IMR-90 (cell line): ENCODE results near the gene NHP2. TPM values are rescaled to one million over a fixed set of nuclear protein-coding genes. Genes with fewer than 3 reads are reported as not detected.

Experiments
- ATAC-seq: fragments of 200-7000 bp; cut with Tn5 transposase; 2 replicates; pipeline ENCODE4 v1.9.1; 2020; ENCODE audit warnings: low read depth, mild to moderate bottlenecking, moderate library complexity
- BruUV-seq: library from RNA; stranded (reverse); fragments of 400-500 nt; replicated peaks from 2 replicates; lab custom pipeline; 2021; lab: Mats Ljungman, UMichigan
- CTCF ChIA-PET: fragments of 300-600 bp; formaldehyde crosslinking; extraction: SDS; loops from one replicate; lab custom pipeline; 2021; ENCODE audit warnings: antibody characterized with exemption; lab: Yijun Ruan, JAX
- POLR2A ChIA-PET: fragments of 300-600 bp; sonication (Branson Sonifier 250); formaldehyde crosslinking; loops from one replicate; lab custom pipeline; 2022; ENCODE audit warnings: antibody characterized with exemption; ENCODE audit not compliant: unreplicated experiment; lab: Charles Lee
- DNase-seq: peaks from one replicate; pipeline ENCODE4 v3.0.0; 2013
- H2AFZ ChIP-seq: replicated peaks from 2 replicates; pipeline ENCODE3; 2013; ENCODE audit warnings: low read length, mild to moderate bottlenecking; ENCODE audit not compliant: poor library complexity
- H2AK5ac ChIP-seq: 2 replicates; pipeline ENCODE4 v1.6.1; 2013; ENCODE audit warnings: low read depth, low read length, inconsistent platforms
- H2AK9ac ChIP-seq: replicated peaks from 2 replicates; pipeline ENCODE3; 2013; ENCODE audit warnings: mild to moderate bottlenecking, low read depth, low read length, moderate library complexity; ENCODE audit not compliant: poor library complexity
- H2BK120ac ChIP-seq: 2 replicates; pipeline ENCODE4 v1.6.1; 2013; ENCODE audit warnings: low read depth, low read length, inconsistent platforms
- H2BK15ac ChIP-seq: 3 replicates; pipeline ENCODE4 v1.6.1; 2013; ENCODE audit warnings: low read depth, low read length, inconsistent platforms
- H2BK20ac ChIP-seq: 2 replicates; pipeline ENCODE4 v1.6.1; 2013; ENCODE audit warnings: low read depth, mild to moderate bottlenecking, inconsistent platforms, low read length, moderate library complexity
- H2BK5ac ChIP-seq: 2 replicates; pipeline ENCODE4 v1.6.1; 2013; ENCODE audit warnings: mild to moderate bottlenecking, low read depth, low read length, inconsistent platforms; ENCODE audit not compliant: poor library complexity, severe bottlenecking
- H3K14ac ChIP-seq: replicated peaks from 2 replicates; pipeline ENCODE4 v1.6.1; 2013; ENCODE audit warnings: low read depth, low read length, inconsistent platforms
- H3K18ac ChIP-seq: 2 replicates; pipeline ENCODE4 v1.6.1; 2013; ENCODE audit warnings: low read depth, low read length, control low read depth
- H3K23ac ChIP-seq: 2 replicates; pipeline ENCODE4 v1.6.1; 2013; ENCODE audit warnings: low read depth, low read length, inconsistent platforms
- H3K27ac ChIP-seq: 2 replicates; pipeline ENCODE4 v1.5.1; 2013; ENCODE audit warnings: mild to moderate bottlenecking, control low read depth, low read length; ENCODE audit not compliant: insufficient read depth
- H3K27me3 ChIP-seq: 2 replicates; pipeline ENCODE4 v1.6.1; 2013; ENCODE audit warnings: low read length; ENCODE audit not compliant: control insufficient read depth, insufficient read depth
- H3K36me3 ChIP-seq: 2 replicates; pipeline ENCODE4 v1.6.1; 2013; ENCODE audit warnings: low read length, mixed read lengths; ENCODE audit not compliant: control insufficient read depth, insufficient read depth
- H3K4ac ChIP-seq: 2 replicates; pipeline ENCODE4 v1.6.1; 2013; ENCODE audit warnings: low read depth, low read length, inconsistent platforms
- H3K4me1 ChIP-seq: 2 replicates; pipeline ENCODE4 v1.6.1; 2013; ENCODE audit warnings: low read length, mixed read lengths; ENCODE audit not compliant: control insufficient read depth, insufficient read depth
- H3K4me2 ChIP-seq: 2 replicates; pipeline ENCODE4 v1.6.1; 2013; ENCODE audit warnings: low read depth, mild to moderate bottlenecking, control low read depth, low read length, moderate library complexity
- H3K4me3 ChIP-seq: 2 replicates; pipeline ENCODE4 v1.5.1; 2013; ENCODE audit warnings: low read depth, mild to moderate bottlenecking, control low read depth, low read length, moderate library complexity; ENCODE audit not compliant: insufficient read depth
- H3K56ac ChIP-seq: 2 replicates; pipeline ENCODE4 v1.6.1; 2013; ENCODE audit warnings: low read length, inconsistent platforms; ENCODE audit not compliant: insufficient read depth; ENCODE audit errors: extremely low read depth
- H3K79me1 ChIP-seq, 2 experiments: 2 replicates each; pipeline ENCODE4 v1.6.1; 2013; ENCODE audit warnings: low read length in 2 of 2, inconsistent platforms in 1 of 2, low read depth in 1 of 2
- H3K9ac ChIP-seq: 2 replicates; pipeline ENCODE4 v1.6.1; 2013; ENCODE audit warnings: low read depth, low read length, control low read depth
- H3K9me1 ChIP-seq: 2 replicates; pipeline ENCODE4 v1.6.1; 2013; ENCODE audit warnings: low read length, inconsistent platforms; ENCODE audit not compliant: insufficient read depth
- H3K9me3 ChIP-seq: 2 replicates; pipeline ENCODE4 v1.6.1; 2013; ENCODE audit warnings: low read length; ENCODE audit not compliant: control insufficient read depth, insufficient read depth
- H4K20me1 ChIP-seq: 2 replicates; pipeline ENCODE4 v1.6.1; 2013; ENCODE audit warnings: low read length, inconsistent platforms; ENCODE audit not compliant: insufficient read depth
- H4K5ac ChIP-seq: 2 replicates; pipeline ENCODE4 v1.6.1; 2013; ENCODE audit warnings: mild to moderate bottlenecking, low read depth, low read length, control low read depth
- H4K8ac ChIP-seq, 2 experiments: 2 replicates each; pipeline ENCODE4 v1.6.1; 2013; ENCODE audit warnings: low read depth in 2 of 2, low read length in 2 of 2, control low read depth in 1 of 2, inconsistent platforms in 1 of 2
- H4K91ac ChIP-seq: 2 replicates; pipeline ENCODE4 v1.6.1; 2013; ENCODE audit warnings: low read depth, low read length, inconsistent platforms; ENCODE audit not compliant: insufficient read depth
- CHD1 ChIP-seq: IDR thresholded peaks from 2 replicates; pipeline ENCODE4 v1.6.1; 2012; ENCODE audit warnings: low read depth, low read length, improper control_type of control experiment
- CTCF ChIP-seq: conservative IDR thresholded peaks from 2 replicates; pipeline ENCODE4 v1.5.1; 2012; ENCODE audit warnings: mild to moderate bottlenecking, low read depth, low read length, improper control_type of control experiment
- FOS ChIP-seq: fragments of 150-350 bp; IDR thresholded peaks from 2 replicates; pipeline ENCODE4 v1.6.1; 2016; ENCODE audit warnings: low read depth, low read length
- NFE2L2 ChIP-seq: fragments of 150-350 bp; IDR thresholded peaks from 2 replicates; pipeline ENCODE4 v1.6.1; 2016; ENCODE audit warnings: low read depth, mild to moderate bottlenecking, low read length
- POLR2A ChIP-seq: IDR thresholded peaks from 2 replicates; pipeline ENCODE4 v1.6.1; 2012; ENCODE audit warnings: mild to moderate bottlenecking, low read depth, low read length
- RCOR1 ChIP-seq: IDR thresholded peaks from 2 replicates; pipeline ENCODE4 v1.6.1; 2012; ENCODE audit warnings: mild to moderate bottlenecking, low read length, improper control_type of control experiment; ENCODE audit not compliant: insufficient replicate concordance
- RFX5 ChIP-seq: IDR thresholded peaks from 2 replicates; pipeline ENCODE4 v1.8.0; 2012; ENCODE audit warnings: low read depth, mild to moderate bottlenecking, low read length, moderate library complexity
- WGBS, 2 experiments: methylation state at CpG; one replicate each; pipeline versions ENCODE4 v1.1.5 to v1.1.7; 2013; ENCODE audit warnings: missing lambda C conversion rate in 2 of 2; ENCODE audit not compliant: insufficient read length in 1 of 2; ENCODE audit errors: extremely low coverage in 2 of 2; 5-methylcytosine and 5-hydroxymethylcytosine counted together
- dilution Hi-C: fragments of 300-500 bp; cut with HindIII; formaldehyde crosslinking; loops from one replicate; pipeline ENCODE4 v1.14.3; 2018; ENCODE audit warnings: low sequenced_read_pairs; ENCODE audit not compliant: unreplicated experiment
- in situ Hi-C: fragments of 300-500 bp; cut with MboI; formaldehyde crosslinking; loops from 3 replicates; pipeline ENCODE4 v1.14.3; 2019; ENCODE audit warnings: low sequenced_read_pairs, inconsistent platforms, mixed read lengths
- intact Hi-C: fragments of 100-400 bp; cut with micrococcal nuclease; formaldehyde crosslinking; loops from 2 replicates; pipeline ENCODE4 v1.10.0; 2022
- polyA plus RNA-seq, 3 experiments: library from polyadenylated mRNA; depleted of rRNA; stranded (reverse); fragments of >200 nt; gene quantifications; 2 replicates each; pipeline ENCODE4 v1.2.3, GENCODE V29; 2012; ENCODE audit warnings: low replicate concordance in 1 of 3
- total RNA-seq: library from RNA; depleted of rRNA; stranded (reverse); fragments of >200 nt; gene quantifications from 2 replicates; pipeline ENCODE4 v1.2.3, GENCODE V29; 2012

Gene NHP2
- total and polyA plus RNA-seq, 2 of the 4 experiments (the other 2 are of a cell fraction), result 180 to 278 TPM

GRCh38 chr5:178143901-178144300 is 9.8 kb downstream of the NHP2 start:
- WGBS, 2 experiments, result 17% methylated on average over 7 of the region's 10 CpGs; no CpG with 5 or more reads in 1 of the 2 experiments
- H3K4me1 ChIP-seq, result peaks cover 3% of the 10 kb centered on the region; the same call in 1 of the 2 replicates
- H3K9ac ChIP-seq, result no peak overlapping the region
- H3K4ac ChIP-seq, result no peak overlapping the region
- peak overlapping the region; percentile 48; the same call in 1 of the 2 replicates for H3K27ac ChIP-seq
- H3K79me1 ChIP-seq, result no peaks in the 10 kb centered on the region; a peak in 2 of 4 replicates
- H4K8ac ChIP-seq, result no peak overlapping the region
- peaks cover 10% of the 10 kb centered on the region; the same call in 1 of the 2 replicates for H4K20me1 ChIP-seq
- peak overlapping the region; percentile 16 for H2AFZ ChIP-seq
- no peak for TF ChIP-seq CHD1
- TF ChIP-seq NFE2L2, result no peak
- TF ChIP-seq POLR2A, result no peak
- TF ChIP-seq CTCF, result no peak
- no peak for TF ChIP-seq FOS
- no peak for TF ChIP-seq RCOR1
- no peak for TF ChIP-seq RFX5
- no peak overlapping the region for H4K91ac ChIP-seq
- no peak overlapping the region for H2BK15ac ChIP-seq
- intact Hi-C loops, result no loop called here
- peaks cover 44% of the 10 kb centered on the region for H3K36me3 ChIP-seq
- H3K4me2 ChIP-seq, result no peak overlapping the region; the same call in 1 of the 2 replicates
- no peak overlapping the region for H2BK120ac ChIP-seq
- ChIA-PET CTCF (no interaction called here), POLR2A (no interaction called here)
- peak; percentile 59 for DNase-seq
- no peak overlapping the region for H3K14ac ChIP-seq
- ATAC-seq, result peak; percentile 84
- no peak overlapping the region for H3K56ac ChIP-seq
- dilution Hi-C loops, result no loop called here
- no peak overlapping the region for H4K5ac ChIP-seq
- H2AK5ac ChIP-seq, result peak overlapping the region; percentile 31; the same call in 1 of the 2 replicates
- H3K9me3 ChIP-seq, result no peaks in the 10 kb centered on the region
- no peaks in the 10 kb centered on the region for H3K9me1 ChIP-seq
- H3K27me3 ChIP-seq, result no peaks in the 10 kb centered on the region
- no peak overlapping the region for H3K18ac ChIP-seq
- no TSS peak for BruUV-seq
- H3K23ac ChIP-seq, result no peak overlapping the region
- no peak overlapping the region for H3K4me3 ChIP-seq
- no peak overlapping the region for H2BK20ac ChIP-seq
- in situ Hi-C loops, result no loop called here
- H2AK9ac ChIP-seq, result no peak overlapping the region
- no peak overlapping the region for H2BK5ac ChIP-seq
